Epithelial cell of prostate (primary cell): ENCODE data around the gene EFCAB14.
"Not testable (repeated sequence)": the region's sequence is repeated elsewhere in the genome, so short reads cannot be mapped to it uniquely, and the experiment has no call there.

ENCODE experiments used
- DNase-seq: peaks from one replicate; pipeline ENCODE4 v3.0.0-alpha.2; 2011; ENCODE audit warnings: low read depth, low spot score
- H3K27ac ChIP-seq: fragments of 450-650 bp; 2 replicates; pipeline ENCODE4 v1.5.1; 2017; ENCODE audit warnings: mild to moderate bottlenecking

Gene EFCAB14, protein sequence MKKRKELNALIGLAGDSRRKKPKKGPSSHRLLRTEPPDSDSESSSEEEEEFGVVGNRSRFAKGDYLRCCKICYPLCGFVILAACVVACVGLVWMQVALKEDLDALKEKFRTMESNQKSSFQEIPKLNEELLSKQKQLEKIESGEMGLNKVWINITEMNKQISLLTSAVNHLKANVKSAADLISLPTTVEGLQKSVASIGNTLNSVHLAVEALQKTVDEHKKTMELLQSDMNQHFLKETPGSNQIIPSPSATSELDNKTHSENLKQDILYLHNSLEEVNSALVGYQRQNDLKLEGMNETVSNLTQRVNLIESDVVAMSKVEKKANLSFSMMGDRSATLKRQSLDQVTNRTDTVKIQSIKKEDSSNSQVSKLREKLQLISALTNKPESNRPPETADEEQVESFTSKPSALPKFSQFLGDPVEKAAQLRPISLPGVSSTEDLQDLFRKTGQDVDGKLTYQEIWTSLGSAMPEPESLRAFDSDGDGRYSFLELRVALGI

DNA sequence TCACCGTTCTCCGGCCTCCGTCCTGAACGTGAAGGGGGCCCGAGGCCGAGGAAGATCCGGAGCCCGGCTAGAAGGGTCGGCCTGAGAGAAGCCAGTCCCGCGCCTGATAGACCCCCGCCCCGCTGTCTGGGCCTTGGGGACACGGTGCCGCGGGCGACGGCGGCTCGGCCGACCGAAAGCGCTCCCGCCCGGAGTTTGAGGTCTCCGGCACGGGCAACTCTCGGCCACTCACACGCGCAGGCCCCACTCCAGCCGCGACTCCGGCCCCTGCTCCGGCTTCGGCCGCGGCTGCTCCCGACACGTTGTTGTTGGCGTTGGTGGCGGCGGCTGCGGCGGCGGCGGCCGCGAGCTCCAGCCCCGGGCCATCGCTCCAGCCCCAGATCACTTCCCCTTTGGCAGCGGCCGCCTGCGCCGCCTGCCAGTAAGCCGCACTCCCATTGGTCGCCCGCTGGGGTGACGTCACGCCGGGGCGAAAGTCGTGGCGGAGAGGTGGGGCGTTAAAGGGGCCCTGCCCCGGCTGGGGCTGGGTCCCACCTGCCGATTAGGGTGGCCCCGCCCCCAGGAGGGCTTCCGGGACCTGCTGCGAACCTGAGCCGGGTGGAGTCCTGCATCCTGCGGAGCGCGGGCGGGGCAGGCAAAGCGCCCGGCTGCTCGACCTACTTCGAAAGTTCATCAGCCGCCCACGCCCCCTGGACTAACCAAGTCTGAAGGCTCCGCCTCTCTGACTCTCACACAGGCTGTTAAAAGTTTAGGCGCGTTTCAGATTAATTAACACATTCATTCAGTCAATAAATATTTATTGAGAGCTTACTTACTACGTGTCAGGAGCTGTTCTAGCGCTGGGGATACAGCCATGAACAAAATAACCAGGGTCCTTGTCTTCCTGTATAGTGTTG lies at the start of gene EFCAB14:
EFCAB14 (minus strand) TSS at position 388 of the 896 bp plus-strand sequence. CDS start 1,027 bp downstream, outside the sequence.
- DNase-seq: peak; percentile 92
- H3K27ac ChIP-seq: peak within 1 kb of the TSS; percentile 90

DNA sequence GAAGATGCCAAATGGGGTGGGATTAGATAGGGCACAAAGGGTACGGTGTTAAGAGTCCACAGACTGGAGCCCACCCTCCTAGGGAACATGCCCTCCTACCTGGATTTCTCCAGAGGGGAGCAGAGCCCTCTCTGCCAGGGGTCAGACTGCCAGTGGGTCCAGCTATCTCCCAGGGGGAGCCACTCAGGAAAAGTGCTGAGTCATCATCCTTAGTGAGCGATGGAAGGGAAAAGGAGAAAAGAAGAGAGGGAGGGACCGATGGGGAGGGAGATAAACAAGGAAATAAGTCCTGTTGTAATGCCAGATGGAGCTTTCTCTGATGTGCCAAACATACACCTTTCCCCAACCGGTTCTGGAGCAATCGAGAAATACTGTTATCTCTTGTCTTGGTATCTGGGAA lies 49.5 kb upstream of the EFCAB14 start:
- no peak for DNase-seq
- no peak overlapping the region for H3K27ac ChIP-seq

DNA sequence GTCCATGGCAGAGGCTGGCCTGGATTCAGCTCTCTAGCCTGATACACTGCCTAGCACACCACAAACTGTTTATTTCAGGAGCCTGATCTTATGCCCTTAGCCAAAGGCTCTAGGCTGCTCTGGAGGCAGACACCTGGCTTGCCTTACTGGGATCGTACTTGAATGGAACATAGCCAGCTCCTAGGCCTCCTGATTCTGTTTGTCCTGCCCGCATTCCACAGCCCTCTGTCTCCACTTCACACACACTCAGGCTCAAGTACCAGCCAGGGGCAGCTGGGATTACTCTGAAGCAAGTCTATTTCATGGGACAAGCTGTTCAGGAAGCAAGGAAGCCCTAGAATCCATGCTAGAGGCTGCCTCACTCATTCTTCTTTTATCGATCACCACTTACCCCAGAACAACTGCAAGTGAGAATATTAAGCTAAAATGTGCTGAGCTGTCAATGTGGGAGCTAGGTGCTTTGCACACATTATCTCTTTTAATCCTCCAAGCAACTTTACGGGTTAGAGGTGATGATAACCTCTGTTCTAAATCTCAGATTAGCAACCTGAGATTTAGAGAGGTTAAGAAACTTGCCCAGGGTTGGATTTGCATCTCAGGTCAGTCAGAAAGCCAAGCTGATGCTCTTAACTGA lies 48.9 kb upstream of the EFCAB14 start:
- no peak for DNase-seq
- no peak overlapping the region for H3K27ac ChIP-seq

DNA sequence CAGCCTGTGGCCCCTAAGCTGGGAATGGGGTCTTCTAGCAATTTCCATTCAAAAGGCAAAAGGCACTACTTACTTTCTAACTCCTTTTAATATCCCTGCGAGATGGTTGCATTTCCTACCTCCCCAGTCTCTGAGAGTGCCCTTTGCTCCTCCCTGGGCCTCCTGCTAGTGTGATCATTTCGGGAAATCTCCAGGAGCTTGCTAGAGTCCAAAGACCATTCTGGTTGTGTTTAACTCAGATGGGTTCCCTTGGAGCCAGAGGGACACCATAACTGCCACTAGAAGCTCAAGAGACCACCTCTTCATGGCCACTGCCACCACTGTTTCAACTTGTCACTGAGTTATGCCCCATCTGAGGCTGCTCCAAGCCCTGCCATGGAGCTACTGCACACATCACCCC lies 45.5 kb upstream of the EFCAB14 start:
- no peak overlapping the region for H3K27ac ChIP-seq
- DNase-seq: no peak

DNA sequence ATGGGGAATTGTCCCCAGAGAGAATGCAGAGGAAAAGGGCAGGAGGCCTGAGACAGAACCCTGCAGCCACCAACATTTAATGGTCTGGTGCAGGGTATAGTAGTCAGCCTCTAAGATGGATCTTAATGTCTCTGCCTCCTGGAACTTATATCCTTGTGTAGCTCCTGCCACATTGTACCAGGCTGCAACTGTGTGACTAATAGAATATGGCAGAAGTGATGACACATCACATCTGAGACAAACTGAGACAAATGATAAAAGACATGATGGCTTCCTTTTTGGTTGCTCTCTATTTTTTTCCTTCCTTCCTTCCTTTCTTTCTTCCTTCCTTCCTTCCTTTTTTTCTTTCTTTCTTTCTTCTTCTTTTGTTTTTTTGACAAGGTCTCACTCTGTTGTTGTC lies 42.8 kb upstream of the EFCAB14 start:
- H3K27ac ChIP-seq: no peak overlapping the region
- no peak for DNase-seq

DNA sequence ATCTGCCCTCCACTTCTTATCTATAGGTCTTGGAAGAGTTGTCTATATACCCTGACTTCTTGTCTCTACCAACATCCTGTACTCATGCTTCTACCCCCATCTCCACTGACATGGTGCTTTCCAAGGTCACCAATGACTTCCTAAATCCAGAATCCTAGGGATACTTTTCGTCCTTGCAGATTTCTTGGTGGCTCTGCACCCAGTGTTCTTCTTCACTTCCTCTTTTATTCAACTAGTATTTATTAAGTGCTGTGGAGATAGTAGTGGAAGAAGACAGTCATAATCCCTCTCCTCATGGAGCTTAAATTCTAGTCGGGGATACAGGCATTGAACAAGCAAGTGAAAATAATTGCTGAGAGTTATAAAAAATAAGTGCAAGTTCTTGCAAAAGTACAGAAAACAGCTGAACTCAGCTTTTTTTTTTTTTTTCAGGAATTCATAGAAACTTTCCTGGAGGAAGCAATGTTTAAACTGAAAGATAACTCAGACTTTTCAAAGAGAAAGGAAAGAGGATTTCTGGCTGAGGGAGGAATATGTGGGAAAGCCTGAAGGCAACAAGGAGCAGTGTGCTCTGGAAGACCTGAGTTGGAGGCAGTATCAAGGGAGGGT lies 41.7 kb upstream of the EFCAB14 start:
- no peak overlapping the region for H3K27ac ChIP-seq
- DNase-seq: no peak

DNA sequence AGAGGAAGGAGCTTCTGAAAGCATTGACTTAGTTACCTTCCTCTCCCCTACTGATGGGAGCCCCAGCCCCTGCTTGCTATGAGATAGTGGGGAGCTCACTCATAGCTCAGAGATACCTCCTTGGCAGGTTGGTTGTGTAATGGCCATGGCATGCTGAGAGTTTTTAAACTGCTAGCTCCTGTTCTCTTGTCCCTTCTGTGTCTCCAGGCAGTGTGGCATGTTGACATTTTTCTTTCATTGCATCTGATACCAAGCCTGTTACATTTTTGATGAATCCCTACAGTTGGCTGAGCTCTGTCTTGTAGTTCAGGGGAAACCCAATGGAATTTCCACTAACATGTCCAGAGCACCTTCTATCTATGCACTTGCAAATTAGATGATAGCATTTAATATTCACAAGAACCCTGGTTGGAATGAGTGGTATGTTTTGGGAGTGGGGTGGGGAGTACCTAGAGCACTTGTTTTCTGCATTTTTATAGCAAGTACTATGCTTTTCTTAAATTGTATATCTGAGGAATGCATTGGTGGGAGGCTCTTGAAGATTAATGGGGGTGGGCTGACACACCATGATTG lies 39.1 kb upstream of the EFCAB14 start:
- H3K27ac ChIP-seq: peak overlapping the region; percentile 91
- DNase-seq: no peak

DNA sequence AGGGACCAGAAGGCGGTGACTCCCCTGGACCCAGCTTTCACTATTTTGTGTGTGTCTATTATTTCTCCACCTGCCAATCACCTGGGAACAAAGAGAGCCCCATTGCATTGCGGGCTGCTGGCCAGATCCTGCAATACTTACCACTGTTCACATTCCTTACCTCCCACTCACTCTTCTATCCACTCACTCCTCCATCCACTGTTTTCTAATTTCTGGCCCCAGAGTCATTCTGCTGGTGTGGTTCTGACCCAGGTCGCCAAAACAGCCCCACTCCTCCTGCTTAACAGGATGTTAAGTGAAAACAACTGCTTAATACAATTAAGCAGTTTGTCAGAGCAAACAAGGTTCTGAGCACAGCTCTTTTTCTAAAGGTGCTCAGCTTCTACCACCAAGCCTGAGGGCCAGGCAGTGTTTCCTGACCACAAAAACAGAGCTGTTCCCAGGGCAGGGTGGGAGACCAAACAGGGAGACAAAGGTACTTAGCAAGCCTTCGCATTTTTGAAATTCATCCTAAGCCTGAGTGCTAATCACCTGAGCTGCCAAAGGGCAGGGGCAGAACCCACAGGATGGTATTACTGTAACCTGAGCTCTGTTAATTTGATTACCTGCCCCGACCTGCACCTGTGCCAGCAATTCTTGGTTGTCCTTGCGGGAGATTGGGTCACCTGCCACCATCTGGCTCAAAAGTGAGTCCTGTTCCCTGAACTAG lies 38.5 kb upstream of the EFCAB14 start:
- peak overlapping the region; percentile 91 for H3K27ac ChIP-seq

DNA sequence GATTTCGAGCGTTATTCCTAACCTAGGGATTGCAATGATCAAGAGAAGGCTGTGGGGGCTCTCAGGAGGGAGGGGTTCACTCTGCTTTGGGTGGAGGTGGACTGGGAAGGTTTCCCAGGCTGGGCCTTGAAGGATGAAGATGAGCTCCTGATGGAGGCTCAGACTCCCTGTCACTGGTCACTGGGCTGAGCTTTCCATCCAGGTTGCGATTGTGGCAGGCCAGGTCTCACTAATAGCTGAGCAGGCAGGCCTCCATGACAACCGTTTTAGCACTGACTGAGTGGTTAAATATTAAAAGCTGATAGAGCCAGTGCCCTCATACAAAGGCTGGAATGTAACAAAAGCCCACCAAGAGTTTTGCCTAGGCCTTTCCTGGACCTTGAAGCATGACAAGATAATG lies 36.2 kb upstream of the EFCAB14 start:
- no peak for DNase-seq
- H3K27ac ChIP-seq: peak overlapping the region; percentile 22

More for the DNA sequence above, 38.5 kb upstream of the EFCAB14 start:
- DNase-seq: peak; percentile 29

DNA sequence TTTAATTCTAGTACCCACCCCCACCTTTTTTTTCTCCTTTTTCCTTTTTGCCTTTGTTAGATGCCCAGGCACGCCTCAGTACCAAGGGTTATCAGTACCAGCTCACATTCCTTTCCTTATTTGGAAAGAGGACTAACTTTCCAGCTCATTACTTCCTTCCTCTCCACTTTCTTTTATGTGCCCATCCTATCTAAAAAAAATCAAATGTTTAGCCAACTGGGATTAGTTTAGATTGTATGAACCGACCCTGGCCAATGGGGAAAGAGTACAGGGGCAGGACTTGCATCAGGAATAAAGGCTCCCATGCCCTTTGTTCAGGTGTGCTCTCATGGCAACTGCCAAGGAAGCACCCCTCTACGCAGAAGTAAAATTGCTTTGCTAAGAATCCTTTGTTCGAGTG lies 35.8 kb upstream of the EFCAB14 start:
- peak overlapping the region; percentile 22 for H3K27ac ChIP-seq
- DNase-seq: not testable (repeated sequence)

DNA sequence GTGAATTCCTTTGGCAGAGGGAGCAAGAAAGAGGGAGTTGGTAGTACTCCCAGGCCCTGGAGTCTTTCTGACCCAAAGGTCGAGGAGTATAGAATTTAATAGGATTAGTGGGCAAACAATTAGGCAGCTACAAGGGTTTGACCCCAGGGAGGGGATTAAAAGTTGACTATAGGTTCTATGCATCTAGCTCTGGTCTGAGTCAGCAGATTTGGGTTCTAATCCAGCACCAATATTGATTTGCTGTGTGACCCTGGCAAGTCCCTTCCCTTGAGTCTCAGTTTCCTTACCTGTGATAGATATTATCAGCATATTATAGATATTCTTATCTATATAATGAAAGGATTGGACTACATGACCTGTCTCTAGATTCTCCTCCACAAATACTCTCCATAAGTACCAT lies 35.1 kb upstream of the EFCAB14 start:
- peak overlapping the region; percentile 22 for H3K27ac ChIP-seq
- DNase-seq: no peak

DNA sequence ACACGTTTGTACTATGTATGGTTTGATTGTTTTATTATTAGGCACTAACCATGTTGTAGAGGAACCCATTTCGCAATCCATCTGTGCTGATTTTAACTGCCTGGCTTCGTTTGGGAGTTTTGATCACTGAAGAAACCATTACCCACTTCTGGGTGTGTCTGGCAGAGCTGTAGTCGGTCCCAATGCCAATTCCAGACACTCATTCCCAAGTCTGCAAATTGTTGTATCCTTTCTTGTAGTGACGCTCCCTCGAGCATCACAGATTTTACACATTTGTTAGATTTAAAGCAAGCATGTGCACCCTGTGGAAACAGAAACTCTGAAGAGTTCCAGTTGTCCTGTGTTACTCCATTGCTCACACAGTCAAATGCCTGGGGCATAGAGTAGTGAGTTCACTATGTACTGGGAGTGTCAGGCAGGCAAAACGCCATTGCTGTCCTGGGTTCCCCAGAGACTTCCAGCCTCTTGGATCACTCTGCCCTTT lies 31.0 kb upstream of the EFCAB14 start:
- peak overlapping the region; percentile 55 for H3K27ac ChIP-seq

DNA sequence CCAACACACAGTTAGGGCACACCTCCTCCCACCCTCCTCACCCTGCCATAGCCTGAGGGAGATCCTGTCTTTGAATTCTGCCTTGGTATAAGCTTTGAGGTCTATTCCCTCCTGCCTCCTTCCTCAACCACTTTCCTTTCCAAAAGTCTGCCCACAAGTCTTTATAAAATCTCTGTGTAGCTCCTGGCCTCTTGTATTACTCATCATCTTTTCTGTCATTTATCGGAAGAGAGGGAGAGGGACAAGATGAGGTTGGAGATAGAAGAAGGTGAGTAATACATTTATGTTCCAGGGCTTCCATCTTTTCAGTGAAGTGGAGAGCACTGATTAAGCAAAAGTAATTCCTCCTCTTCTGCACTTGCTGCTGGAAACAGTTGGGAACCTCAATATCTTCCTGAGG lies 30.5 kb upstream of the EFCAB14 start:
- peak; percentile 20 for DNase-seq
- H3K27ac ChIP-seq: peak overlapping the region; percentile 55

More for the DNA sequence above, 31.0 kb upstream of the EFCAB14 start:
- peak; percentile 26 for DNase-seq

DNA sequence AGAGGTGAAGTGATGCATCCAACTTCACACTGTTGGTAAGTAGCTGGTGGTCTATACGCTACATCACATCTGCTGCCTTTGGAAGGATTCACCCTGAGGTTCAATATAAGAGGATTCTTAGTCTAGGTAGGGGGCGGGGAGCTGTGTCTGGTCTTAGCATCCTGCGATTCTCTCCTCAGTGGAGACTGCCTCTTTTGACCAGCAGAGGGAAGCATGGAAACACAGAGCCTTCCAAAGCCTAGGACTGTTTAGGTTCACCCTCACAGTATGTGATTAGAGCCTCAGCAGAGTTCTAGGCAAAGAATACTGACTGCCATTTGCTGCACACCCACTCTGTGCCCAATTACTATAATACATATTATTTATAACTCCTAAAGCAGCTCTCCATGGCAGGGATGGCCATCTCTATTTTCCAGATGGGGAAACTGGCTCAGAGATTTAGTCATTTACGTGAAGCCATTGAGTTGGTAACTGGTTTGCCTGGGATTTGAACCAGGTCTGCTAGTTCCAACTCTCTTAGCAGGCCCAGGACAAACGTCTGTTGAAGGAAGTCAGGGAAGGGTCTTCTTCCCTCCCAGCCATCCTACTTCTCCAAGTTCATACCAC lies 28.9 kb upstream of the EFCAB14 start:
- H3K27ac ChIP-seq: no peak overlapping the region
- no peak for DNase-seq

DNA sequence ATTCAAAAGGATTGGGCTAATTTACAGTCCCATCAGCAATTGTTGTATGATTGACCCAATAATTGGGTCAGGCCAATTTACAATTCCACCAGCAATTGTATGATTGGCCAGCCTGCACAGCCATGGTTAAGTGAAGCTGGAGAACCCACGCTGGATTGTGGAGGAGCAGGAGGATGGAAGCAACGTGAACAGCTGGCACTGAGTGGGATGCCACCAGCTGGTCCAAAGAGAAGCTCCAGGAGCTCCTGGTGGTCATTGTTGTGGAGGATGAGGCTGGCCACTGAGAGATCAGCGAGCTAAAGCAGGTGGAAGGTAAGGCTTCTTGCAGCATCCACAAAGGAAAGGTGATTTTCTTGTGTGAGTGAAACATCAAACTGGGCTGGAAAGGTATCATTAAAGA lies 23.2 kb upstream of the EFCAB14 start:
- no peak for DNase-seq
- H3K27ac ChIP-seq: no peak overlapping the region

DNA sequence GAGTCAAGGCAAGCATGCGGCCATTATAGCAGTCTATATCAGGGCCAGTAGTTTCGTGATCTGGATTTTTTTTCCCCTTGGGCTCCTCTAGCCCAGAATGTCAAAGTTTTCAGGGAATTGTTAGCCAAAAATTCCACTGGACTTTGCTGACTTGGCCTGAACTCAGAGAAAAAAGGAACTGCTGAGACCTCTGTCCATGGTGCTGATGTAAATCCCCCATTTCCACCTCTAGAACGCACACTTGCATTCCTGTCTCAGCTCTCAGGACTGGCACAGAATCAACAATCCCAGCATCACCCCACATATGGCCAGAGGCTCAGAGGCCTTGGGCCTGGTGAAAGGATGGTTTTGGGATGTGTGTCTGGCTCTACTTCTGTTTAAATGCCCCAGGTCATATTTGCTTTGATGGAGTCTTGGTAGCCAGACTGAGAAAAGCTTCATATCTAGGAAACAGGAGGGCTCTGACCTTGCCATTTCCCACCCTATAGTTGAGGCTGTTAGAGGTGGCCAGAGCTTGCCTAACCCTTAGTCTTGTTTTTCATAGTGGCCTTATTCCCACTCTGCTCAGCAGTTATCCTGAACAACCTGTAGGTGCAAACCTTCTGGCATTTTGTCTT lies 16.9 kb upstream of the EFCAB14 start:
- no peak for DNase-seq
- H3K27ac ChIP-seq: no peak overlapping the region

DNA sequence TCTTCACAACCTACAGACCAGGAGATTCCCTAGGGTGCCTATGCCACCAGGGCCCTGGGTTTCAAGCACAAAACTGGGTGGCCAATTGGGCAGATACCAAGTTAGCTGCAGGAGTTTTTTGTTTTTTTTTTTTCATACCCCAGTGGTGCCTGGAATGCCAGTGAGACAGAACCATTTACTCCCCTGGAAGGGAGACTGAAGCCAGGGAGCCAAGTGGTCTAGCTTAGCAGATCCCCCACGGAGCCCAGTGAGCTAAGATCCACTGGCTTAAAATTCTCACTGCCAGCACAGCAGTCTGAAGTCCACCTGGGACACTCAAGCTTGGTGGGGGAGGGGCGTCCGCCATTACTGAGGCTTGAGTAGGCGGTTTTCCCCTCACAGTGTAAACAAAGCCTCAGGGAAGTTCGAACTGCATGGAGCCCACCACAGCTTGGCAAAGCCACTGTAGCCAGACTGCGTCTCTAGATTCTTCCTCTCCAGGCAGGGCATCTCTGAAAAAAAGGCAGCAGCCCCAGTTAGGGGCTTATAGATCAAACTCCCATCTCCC lies 9.5 kb upstream of the EFCAB14 start:
- H3K27ac ChIP-seq, DNase-seq: not testable (repeated sequence)

DNA sequence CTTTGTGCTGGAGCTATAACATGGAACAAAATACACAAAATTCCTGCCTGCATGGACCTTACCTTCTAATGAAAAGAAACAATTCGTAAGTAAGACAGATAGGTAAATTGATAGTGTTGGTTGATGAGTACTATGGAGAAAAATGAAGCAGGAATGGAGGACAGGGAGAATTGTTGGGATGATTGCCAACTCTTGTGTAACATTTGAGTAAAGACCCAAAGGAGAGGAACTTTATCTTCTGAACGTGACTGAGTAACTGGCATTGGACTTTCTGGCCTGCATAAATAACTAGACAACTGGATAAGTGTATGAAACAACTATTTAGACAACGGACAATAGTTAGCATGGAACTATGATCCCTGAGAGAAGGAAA lies 6.8 kb upstream of the EFCAB14 start:
- no peak overlapping the region for H3K27ac ChIP-seq
- DNase-seq: no peak
